GM23248 (cell line): ENCODE results near the gene MXD3.

Experiments
- EZH2 ChIP-seq: fragments of 200-600 bp; sonication (generic); IDR thresholded peaks from 2 replicates; pipeline ENCODE4 v1.6.1; 2018; ENCODE audit warnings: antibody characterized with exemption, mild to moderate bottlenecking; ENCODE audit not compliant: insufficient read depth, poor library complexity, severe bottlenecking
- EZH2phosphoT487 ChIP-seq: fragments of 200-600 bp; sonication (generic); IDR thresholded peaks from 2 replicates; pipeline ENCODE4 v1.6.1; 2018; ENCODE audit warnings: antibody characterized with exemption, moderate library complexity, mild to moderate bottlenecking, low read depth; ENCODE audit not compliant: insufficient read depth

DNA sequence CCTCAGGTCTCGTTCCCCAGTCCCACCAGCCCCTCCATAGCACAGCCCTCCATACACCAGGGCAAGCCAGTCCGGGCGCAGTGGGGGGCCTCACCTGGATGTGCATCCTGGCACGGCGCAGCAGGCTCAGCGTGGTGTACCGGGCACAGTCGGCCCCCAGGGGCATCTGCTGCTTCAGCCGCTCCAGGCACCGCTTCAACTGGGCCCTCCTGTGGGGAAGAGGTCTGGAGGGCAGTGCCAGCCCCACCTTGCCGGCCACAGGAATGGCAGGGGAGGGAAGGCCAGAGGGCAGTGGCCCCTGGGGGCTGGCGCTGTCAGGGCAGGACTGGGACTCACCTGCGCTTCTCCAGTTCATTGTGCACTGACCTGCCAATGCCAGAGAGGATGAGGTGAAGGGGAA, 1.4 kb downstream of the MXD3 start:
- TF ChIP-seq EZH2 (no peak), EZH2phosphoT487 (no peak)
